Mesodermal cell (in vitro differentiated cells): ENCODE measurements around the gene GNAI1.

Experiments
- H3K27ac ChIP-seq: 2 replicates; pipeline ENCODE4 v1.7.0; 2013; ENCODE audit warnings: mild to moderate bottlenecking, low read depth, low read length, moderate library complexity; ENCODE audit not compliant: severe bottlenecking
- H3K36me3 ChIP-seq: 2 replicates; pipeline ENCODE4 v1.7.1; 2013; ENCODE audit warnings: mild to moderate bottlenecking, low read length, moderate library complexity; ENCODE audit not compliant: control insufficient read depth, insufficient read depth
- H3K4me1 ChIP-seq: one replicate; pipeline ENCODE4 v1.7.1; 2013; ENCODE audit warnings: mild to moderate bottlenecking, low read length; ENCODE audit not compliant: insufficient read depth, control insufficient read depth, poor library complexity, severe bottlenecking
- H3K4me3 ChIP-seq: 2 replicates; pipeline ENCODE4 v1.7.0; 2013; ENCODE audit warnings: low read length, control low read depth, mild to moderate bottlenecking; ENCODE audit not compliant: insufficient read depth, poor library complexity, severe bottlenecking; ENCODE audit errors: extremely low read depth
- H3K9me3 ChIP-seq: 2 replicates; pipeline ENCODE4 v1.7.1; 2013; ENCODE audit warnings: mild to moderate bottlenecking, low read length, moderate library complexity; ENCODE audit not compliant: control insufficient read depth
- WGBS, 2 experiments: methylation state at CpG; one replicate each; pipeline ENCODE4 v1.1.5; 2013; ENCODE audit warnings: missing lambda C conversion rate in 2 of 2; ENCODE audit not compliant: insufficient coverage in 2 of 2; 5-methylcytosine and 5-hydroxymethylcytosine counted together

Gene GNAI1

DNA sequence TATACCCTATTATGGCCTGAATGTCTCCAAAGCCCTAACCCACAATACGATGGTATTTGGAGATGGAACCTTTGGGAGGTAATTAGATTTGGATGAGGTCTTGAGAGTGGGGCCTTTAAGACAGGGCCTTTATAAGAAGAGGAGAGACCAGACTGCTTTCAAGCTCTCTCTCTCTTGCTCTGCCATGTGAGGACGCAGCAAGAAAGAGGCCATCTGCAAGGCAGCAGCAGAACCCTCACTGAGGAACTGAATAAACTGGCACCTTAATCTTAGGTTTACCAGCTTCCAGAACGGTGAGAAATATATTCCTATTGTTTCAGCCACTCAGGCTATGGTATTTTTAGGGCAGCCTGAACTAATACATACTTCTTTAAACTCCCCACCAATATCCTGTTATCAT is 2.0 kb upstream of the GNAI1 start:
- no peaks in the 10 kb centered on the region for H3K36me3 ChIP-seq
- no peaks in the 10 kb centered on the region for H3K9me3 ChIP-seq
- H3K27ac ChIP-seq, result no peak overlapping the region
- no peaks in the 10 kb centered on the region for H3K4me1 ChIP-seq
- 75 to 89% methylated on average over 1 to 2 of the region's 3 CpGs for WGBS, 2 experiments
- no peak overlapping the region for H3K4me3 ChIP-seq

DNA sequence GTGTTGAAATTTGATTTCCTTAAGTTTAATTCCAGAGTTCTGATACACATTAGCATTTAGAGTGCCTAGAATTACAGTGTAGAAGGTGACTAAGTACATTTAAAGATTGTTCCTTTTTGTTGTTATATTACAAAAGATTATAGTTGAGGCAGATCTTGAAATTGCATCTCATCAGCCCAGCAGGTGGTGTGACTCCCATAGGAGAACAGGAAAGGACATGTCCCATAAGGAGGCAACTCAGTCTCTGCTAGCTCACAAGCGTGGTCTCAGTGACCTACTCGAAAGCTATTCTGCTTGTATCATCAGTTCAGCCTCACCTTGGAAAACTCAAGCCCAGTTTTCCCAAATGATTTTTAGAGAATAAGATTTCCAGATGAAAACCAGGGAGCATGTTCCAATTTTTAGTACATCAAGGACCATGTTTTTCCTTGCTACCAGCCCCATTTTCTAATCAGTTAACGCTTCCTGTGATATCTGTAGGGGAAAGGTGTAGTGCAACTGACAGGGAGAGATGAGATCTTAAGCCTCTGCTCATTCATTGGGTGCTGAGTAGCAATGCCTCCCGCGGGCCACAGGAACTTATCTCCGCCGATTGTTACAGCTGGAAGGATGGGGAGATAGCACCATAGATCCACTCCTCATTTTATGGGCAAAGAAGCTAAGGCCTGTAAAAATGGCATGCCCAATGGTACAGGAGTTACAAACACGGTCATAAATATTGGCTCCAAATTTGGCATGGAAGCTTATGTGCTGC is 1.1 kb upstream of the GNAI1 start:
- H3K9me3 ChIP-seq, result no peaks in the 10 kb centered on the region
- WGBS, 2 experiments, result 41 to 82% methylated on average over 3 to 7 of the region's 8 CpGs
- no peak overlapping the region for H3K27ac ChIP-seq
- H3K36me3 ChIP-seq, result no peaks in the 10 kb centered on the region
- no peaks in the 10 kb centered on the region for H3K4me1 ChIP-seq
- peak overlapping the region; percentile 87 for H3K4me3 ChIP-seq

DNA sequence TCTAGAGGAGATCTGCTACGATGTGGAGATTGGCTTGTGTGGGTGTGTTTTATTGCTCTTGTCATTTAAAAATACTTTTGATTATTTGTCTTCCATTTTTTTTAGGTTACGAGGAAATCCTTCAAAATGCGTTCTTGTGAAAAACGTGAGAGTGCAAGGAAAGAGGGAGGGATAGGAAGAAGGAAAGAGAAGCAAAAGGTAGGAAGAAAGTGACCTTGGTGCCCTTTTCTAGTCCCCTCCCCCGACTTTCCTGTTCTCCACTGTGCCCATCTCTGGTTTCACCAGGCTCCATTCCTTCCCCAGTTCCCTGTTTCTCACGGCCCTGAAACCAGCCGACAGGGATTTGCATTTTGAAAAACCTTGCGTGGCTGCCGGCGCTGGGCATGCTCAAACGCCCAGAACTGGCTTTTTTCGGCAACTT is 506 bp upstream of the GNAI1 start:
- Histone ChIP-seq H3K36me3 (no peaks in the 10 kb centered on the region), H3K9me3 (no peaks in the 10 kb centered on the region), H3K4me3 (peak overlapping the region; percentile 87), H3K27ac (peak overlapping the region; percentile 92), H3K4me1 (peaks cover 3% of the 10 kb centered on the region)
- WGBS, 2 experiments, result 5 to 7% methylated on average over 10 to 11 of the region's 12 CpGs

DNA sequence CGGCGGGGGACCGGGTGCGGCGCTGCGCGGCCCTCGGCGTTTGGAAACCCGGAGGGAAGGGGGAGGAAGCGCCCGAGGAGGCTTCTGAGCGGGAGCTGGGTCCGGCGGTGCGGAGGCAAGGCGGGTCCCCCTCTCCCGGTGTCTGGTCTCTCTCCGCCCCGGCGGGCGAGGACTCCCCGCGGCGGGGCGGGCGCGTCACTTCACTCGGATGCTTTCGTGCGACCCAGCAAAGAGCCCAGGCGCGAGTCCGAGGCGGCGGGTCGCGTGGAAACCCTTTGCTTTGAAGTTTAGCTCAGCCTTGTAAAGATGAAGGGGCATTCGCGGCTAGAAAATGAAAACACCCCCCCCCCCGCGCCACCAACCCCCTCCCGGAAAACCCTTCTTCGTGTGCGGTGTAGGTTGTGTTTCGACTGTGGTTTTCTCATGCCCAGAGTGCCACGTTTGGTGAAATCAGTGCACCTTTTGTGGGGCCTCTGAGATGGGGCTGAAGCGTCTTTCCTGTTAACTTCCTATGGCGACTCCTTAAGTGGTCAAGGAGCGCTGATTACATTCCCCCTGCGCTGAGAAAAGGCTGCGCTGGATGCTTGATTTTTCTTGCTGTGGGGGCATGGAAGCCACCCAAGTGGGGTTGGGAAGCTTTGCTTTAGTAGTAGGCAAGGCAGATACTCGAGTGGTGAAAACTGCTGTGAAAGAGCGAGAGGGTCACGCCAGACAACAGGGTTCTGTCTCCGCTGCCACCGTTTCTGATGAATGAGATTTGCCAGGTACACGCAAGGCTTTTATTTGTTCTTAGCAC is 876 bp downstream of the GNAI1 start:
- Histone ChIP-seq H3K4me3 (peak overlapping the region; percentile 87), H3K4me1 (peaks cover 3% of the 10 kb centered on the region), H3K27ac (peak overlapping the region; percentile 74), H3K9me3 (no peaks in the 10 kb centered on the region), H3K36me3 (no peaks in the 10 kb centered on the region)
- 1 to 2% methylated on average over 21 to 35 of the region's 58 CpGs for WGBS, 2 experiments

DNA sequence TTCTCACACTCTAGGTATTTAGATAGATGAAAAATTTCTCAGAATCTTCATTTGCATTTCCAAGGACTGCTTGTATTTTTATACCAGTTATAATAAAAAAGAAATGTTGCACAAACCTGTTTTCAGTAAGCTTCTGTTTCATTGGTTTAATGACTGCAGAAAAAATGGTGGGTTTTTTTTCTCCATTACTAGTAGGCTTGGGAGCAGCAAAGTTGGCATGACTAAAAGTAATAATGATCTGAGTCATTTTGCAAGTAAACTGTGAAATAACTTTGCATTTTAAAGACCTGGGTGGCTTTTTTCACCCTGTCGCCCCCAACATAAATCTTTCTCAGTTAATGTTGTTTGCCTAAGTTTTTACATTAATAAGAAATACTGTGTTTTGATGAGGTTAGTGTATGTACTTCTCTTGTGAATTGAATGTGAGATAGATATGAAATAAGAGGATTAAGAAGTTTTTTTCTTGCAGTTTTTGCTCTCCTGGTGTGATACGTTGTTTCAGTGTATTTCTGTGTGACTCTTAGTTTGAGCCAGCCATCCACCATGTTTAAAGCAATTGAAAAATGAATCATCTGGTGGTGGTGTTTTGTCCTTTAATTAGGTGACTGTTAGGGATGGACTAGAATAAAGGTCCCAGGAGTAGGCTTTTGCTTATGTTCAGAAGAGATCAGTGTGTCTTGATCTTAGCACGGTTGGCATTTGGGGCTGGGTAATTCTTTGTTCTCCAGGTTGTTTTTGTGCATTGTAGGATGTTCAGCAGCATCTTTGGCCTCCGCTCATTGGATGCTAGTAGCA is 1.8 kb downstream of the GNAI1 start:
- Histone ChIP-seq H3K9me3 (no peaks in the 10 kb centered on the region), H3K27ac (peak overlapping the region; percentile 1), H3K36me3 (no peaks in the 10 kb centered on the region), H3K4me1 (peaks cover 3% of the 10 kb centered on the region), H3K4me3 (peak overlapping the region; percentile 87)
- WGBS, 2 experiments, result 50 to 66% methylated on average over 2 to 3 of the region's 4 CpGs

DNA sequence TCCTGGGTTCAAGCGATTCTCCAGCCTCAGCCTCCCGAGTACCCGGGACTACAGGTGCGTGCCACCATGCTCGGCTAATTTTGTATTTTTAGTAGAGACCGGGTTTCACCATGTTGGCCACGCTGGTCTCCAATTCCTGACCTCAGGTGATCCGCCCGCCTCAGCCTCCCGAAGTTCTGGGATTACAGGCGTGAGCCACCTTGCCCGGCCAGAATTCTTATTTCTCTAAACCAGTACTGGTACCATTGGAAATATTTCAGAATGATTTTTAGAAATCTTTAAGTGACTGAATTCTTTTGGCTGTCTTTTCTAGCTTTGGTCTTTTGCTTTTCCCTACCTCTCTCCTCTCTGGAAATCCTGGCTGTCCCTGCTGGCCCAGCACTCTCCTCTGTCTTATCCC is 2.8 kb downstream of the GNAI1 start:
- Histone ChIP-seq H3K4me1 (peaks cover 3% of the 10 kb centered on the region), H3K9me3 (no peaks in the 10 kb centered on the region), H3K36me3 (peaks cover 3% of the 10 kb centered on the region), H3K4me3 (no peak overlapping the region), H3K27ac (no peak overlapping the region)
- 91 to 92% methylated on average over 9 of the region's 12 CpGs for WGBS, 2 experiments

DNA sequence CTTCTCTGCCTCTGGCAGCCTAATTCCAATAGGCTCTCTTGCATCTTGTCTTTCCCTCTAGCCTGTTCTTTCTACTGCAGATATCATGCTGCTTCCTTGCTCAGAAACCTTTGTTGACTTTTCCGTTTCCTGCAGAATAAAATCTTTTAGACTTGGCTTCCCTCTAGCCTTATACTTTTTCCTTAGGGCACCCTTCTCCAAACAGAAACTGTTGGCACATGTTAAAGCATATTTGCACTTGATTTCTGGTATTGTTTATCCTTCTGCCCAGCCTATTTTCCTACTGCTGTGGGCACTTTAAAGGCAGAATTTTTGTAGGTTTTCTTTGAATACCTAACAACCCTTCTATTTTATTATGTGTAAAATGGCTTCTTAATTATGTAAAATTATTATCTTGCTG is 4.6 kb downstream of the GNAI1 start:
- Histone ChIP-seq H3K4me3 (no peak overlapping the region), H3K9me3 (no peaks in the 10 kb centered on the region), H3K27ac (no peak overlapping the region), H3K4me1 (peaks cover 3% of the 10 kb centered on the region), H3K36me3 (peaks cover 3% of the 10 kb centered on the region)
- 43 to 75% methylated on average over 1 of the region's 1 CpG for WGBS, 2 experiments

DNA sequence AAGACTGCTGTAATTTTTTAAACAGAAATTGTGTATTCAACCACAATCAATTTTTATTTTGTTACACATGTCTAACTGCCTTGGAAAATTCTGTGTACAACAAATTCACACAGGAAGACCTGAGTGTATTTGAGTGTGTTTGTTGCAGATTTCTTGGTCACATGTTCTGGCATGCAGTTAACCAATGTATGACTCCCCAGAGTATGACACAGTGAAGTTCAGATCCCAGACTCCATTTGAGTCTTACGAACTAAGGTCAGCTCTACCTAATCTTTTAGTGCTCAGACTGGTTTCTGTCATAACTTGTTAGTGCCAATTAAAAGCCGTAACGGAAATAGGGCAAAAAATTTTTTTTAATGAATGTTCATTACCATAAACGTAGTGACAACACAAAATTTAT is 5.8 kb downstream of the GNAI1 start:
- Histone ChIP-seq H3K36me3 (peaks cover 3% of the 10 kb centered on the region), H3K27ac (no peak overlapping the region), H3K9me3 (no peaks in the 10 kb centered on the region), H3K4me3 (no peak overlapping the region), H3K4me1 (peaks cover 3% of the 10 kb centered on the region)
- WGBS, 2 experiments, result 100% methylated on average over 1 to 3 of the region's 4 CpGs

DNA sequence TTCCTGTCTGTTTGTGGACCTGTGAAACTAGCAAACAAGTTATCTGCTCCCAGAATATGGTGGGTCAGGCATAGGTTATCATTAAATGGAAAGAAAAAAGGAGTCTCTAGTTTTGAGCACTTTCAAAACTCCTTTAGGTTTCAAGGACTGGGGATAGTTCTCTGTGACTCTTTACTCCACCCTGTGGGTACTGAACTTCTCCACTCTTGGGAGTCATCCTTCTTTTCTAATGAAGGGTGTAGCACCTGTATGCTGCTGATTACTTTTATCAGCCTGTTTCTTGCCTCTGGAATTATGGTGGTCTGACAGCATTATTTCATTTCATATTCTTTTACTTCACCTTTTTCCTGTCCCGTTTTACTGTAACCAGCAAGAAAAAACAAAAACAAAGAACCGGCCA is 6.7 kb downstream of the GNAI1 start:
- Histone ChIP-seq H3K27ac (no peak overlapping the region), H3K36me3 (peaks cover 3% of the 10 kb centered on the region), H3K4me1 (peaks cover 7% of the 10 kb centered on the region), H3K4me3 (no peak overlapping the region), H3K9me3 (no peaks in the 10 kb centered on the region)
- WGBS, 2 experiments, result 94 to 100% methylated on average over 1 to 2 of the region's 2 CpGs

DNA sequence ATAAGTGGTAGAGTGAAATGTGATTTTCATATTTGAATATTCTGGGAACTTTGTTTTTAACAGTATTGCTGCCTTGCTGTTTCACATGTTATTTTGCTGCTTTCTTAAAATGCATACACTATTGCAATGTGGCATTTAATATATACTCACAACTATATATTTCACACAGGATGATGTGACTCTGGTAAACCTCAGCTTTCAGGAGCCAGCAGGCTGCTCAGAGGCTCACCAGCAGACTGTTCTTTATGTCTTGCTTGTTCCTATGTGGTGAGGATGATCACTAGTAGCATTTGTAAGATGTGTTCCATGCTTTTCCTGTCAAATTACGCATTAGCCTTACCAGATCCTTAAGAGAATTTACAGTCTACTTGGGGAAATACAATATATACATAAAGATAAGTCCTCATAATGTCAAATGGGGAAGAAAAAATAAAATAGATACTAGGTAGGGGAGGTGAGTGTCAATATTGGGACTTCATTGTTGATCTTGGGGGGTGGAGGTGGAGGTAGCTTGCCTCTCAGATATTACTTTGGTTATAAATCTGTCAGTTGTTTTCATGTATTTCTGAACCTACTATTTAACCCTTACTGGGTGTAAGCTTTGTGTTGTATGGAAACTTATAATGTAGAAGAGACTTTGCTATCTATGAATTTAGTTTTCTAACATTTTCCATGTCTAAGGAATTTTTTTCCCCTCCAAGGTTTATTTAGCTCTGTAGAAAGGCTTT is 8.4 kb downstream of the GNAI1 start:
- Histone ChIP-seq H3K27ac (no peak overlapping the region), H3K9me3 (no peaks in the 10 kb centered on the region), H3K4me1 (peaks cover 20% of the 10 kb centered on the region), H3K36me3 (peaks cover 3% of the 10 kb centered on the region), H3K4me3 (no peak overlapping the region)
- WGBS, 2 experiments, result no CpG with 5 or more reads among the region's 1 CpG
